ENCODE results near the gene OR2AK2. TPM values are rescaled to one million over a fixed set of nuclear protein-coding genes. Genes with fewer than 3 reads are reported as not detected.

The OR2AK2 gene
- total RNA-seq, 1 donor from 2014 or later: not detected

GRCh38 chr1:248013229-248013710, 48.2 kb downstream of the OR2AK2 start, which contains the start of gene OR2L5:
TSS of gene OR2L5 (plus strand) at chr1:248013660. CDS start at chr1:248021948, 8,288 bp downstream.
- DNase-seq (ENCODE audit: low spot score) (no peak), ATAC-seq (no peak)
- intact Hi-C loops (cut with DNase I): no loop called here

GRCh38 chr1:248015803-248016202, 50.8 kb downstream of the OR2AK2 start:
- no peak for ATAC-seq
- intact Hi-C loops (cut with DNase I): no loop called here

More at GRCh38 chr1:248015803-248016202, 50.8 kb downstream of the OR2AK2 start:
- DNase-seq (ENCODE audit: low spot score): no peak

Other genes with a start within 250 kb of the OR2AK2 start
- gene OR6F1, start 248.6 kb upstream of the OR2AK2 start, total RNA-seq: not detected
- gene OR14K1, start 226.6 kb upstream of the OR2AK2 start, total RNA-seq: not detected
- gene OR14A2, start 217.1 kb upstream of the OR2AK2 start, total RNA-seq: not detected
- gene OR1C1, start 204.7 kb upstream of the OR2AK2 start, total RNA-seq: not detected
- gene OR14A16, start 141.1 kb upstream of the OR2AK2 start, total RNA-seq: not detected
- gene OR11L1, start 123.3 kb upstream of the OR2AK2 start, total RNA-seq: not detected
- 22.9 TPM for gene TRIM58, start 108.0 kb upstream of the OR2AK2 start, total RNA-seq
- 6.3 TPM for gene OR2W3, start 69.6 kb upstream of the OR2AK2 start, total RNA-seq
- 0.40 TPM for gene OR2T8, start 45.0 kb upstream of the OR2AK2 start, total RNA-seq
- 0.22 TPM for gene OR2AJ1, start 40.3 kb upstream of the OR2AK2 start, total RNA-seq
- 0.53 TPM for gene OR2L8, start 16.4 kb upstream of the OR2AK2 start, total RNA-seq
- not detected for gene OR2L5, start 48.4 kb downstream of the OR2AK2 start, total RNA-seq
- gene OR2L2, start 64.8 kb downstream of the OR2AK2 start, total RNA-seq: 0.53 TPM
- 0.13 TPM for gene OR2L3, start 81.6 kb downstream of the OR2AK2 start, total RNA-seq
- 0.36 TPM for gene OR2L13, start 130.0 kb downstream of the OR2AK2 start, total RNA-seq
- gene OR2M5, start 179.9 kb downstream of the OR2AK2 start, total RNA-seq: not detected
- gene OR2M2, start 209.6 kb downstream of the OR2AK2 start, total RNA-seq: not detected
- 0.04 TPM for gene OR2M3, start 232.0 kb downstream of the OR2AK2 start, total RNA-seq

All from sciatic nerve (tissue), 2 donors.